IPS-15b (cell line): ENCODE results near the gene UBE2H.
"Not testable (repeated sequence)": the region's sequence is repeated elsewhere in the genome, so short reads cannot be mapped to it uniquely, and the experiment has no call there.

Experiments
- H3K27me3 ChIP-seq: one replicate; pipeline ENCODE4 v1.6.1; 2013; ENCODE audit warnings: low read length; ENCODE audit not compliant: control insufficient read depth, insufficient read depth
- H3K36me3 ChIP-seq: one replicate; pipeline ENCODE4 v1.6.1; 2013; ENCODE audit warnings: low read length; ENCODE audit not compliant: control insufficient read depth, insufficient read depth
- H3K4me1 ChIP-seq: one replicate; pipeline ENCODE4 v1.6.1; 2013; ENCODE audit warnings: mild to moderate bottlenecking, low read length; ENCODE audit not compliant: control insufficient read depth, insufficient read depth
- H3K4me3 ChIP-seq: one replicate; pipeline ENCODE4 v1.5.1; 2013; ENCODE audit warnings: low read depth, low read length
- H3K9ac ChIP-seq: one replicate; pipeline ENCODE4 v1.6.1; 2013; ENCODE audit warnings: low read depth, mild to moderate bottlenecking, low read length
- H3K9me3 ChIP-seq: one replicate; pipeline ENCODE4 v1.6.1; 2013; ENCODE audit warnings: mild to moderate bottlenecking, low read length; ENCODE audit not compliant: control insufficient read depth, insufficient read depth

Gene UBE2H

DNA sequence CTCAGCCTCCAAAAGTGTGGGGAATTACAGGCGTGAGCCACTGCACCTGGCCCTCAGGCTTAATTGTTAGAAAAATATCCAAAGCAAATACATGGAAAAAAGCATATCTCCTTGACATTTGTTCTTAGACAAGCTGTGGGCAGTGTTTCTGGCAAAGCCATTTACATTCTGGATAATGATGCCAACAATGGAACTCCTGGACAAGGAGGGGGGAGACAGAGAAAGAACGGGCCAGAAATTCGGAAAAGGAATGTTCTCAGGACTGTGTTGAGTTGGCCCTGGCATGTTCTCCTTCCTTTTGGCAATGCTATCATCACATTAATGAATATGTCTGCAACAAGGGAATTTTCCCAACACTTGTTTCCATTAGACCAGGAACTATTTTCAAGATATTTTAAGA is 88.7 kb downstream of the UBE2H start:
- Histone ChIP-seq H3K9ac (no peak overlapping the region), H3K4me1 (peaks cover 16% of the 10 kb centered on the region), H3K36me3 (no peaks in the 10 kb centered on the region), H3K9me3 (no peaks in the 10 kb centered on the region), H3K27me3 (no peaks in the 10 kb centered on the region), H3K4me3 (no peak overlapping the region)

DNA sequence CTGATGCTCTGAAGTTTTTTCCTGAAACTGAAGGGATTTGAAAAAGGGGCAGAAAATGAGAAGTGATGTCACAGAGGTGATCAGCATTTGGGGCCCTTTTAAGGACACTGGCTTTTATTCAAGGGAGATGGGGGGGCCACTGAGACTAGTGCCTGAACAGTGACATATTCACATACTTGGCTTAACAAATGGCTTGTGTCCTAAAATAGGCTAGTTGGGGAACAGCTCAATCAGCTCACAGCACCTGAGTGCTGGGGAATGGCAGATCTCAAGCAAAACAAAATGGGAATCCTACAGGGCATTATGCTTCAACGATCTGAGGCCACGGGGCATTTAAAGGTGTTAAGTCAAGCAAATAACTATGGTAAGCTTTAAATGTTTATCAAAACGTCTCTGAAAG is 90.1 kb downstream of the UBE2H start:
- H3K4me3 ChIP-seq = no peak overlapping the region
- H3K36me3 ChIP-seq = no peaks in the 10 kb centered on the region
- H3K27me3 ChIP-seq = no peaks in the 10 kb centered on the region
- no peaks in the 10 kb centered on the region for H3K9me3 ChIP-seq
- no peak overlapping the region for H3K9ac ChIP-seq
- peaks cover 16% of the 10 kb centered on the region for H3K4me1 ChIP-seq

GRCh38 chr7:129860784-129861183 is 92.0 kb downstream of the UBE2H start:
- not testable (repeated sequence) for H3K36me3 ChIP-seq, H3K27me3 ChIP-seq, H3K4me3 ChIP-seq, H3K9me3 ChIP-seq, H3K9ac ChIP-seq
- peaks cover 16% of the 10 kb centered on the region for H3K4me1 ChIP-seq

- Histone ChIP-seq H3K4me3 (no peak overlapping the region), H3K9ac (no peak overlapping the region), H3K9me3 (no peaks in the 10 kb centered on the region), H3K36me3 (no peaks in the 10 kb centered on the region), H3K4me1 (peaks cover 16% of the 10 kb centered on the region), H3K27me3 (no peaks in the 10 kb centered on the region)
These were observed 93.6 kb downstream of the UBE2H start for GRCh38 chr7:129859183-129859582.

GRCh38 chr7:129858490-129858889 is 94.3 kb downstream of the UBE2H start:
- Histone ChIP-seq H3K4me1 (peaks cover 15% of the 10 kb centered on the region), H3K4me3 (no peak overlapping the region), H3K9ac (no peak overlapping the region)

DNA sequence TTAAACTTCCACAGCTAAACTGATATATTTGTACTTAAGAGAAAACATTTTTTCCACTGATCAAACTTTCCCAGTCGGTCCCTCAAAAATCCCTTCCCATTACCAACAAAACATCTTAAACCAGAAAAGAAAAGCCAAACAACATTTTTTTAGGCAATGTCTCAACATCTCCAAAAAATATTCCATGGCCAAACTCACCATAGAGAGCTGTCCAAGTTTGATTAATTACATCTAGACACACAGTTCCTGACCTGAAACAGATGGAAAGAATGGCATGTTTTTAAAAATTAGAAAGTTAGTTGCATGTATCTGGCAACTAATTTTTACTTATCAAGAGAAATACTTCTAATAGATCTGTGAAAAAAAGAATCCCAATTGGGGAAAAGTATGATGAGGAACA is 95.4 kb downstream of the UBE2H start:
- Histone ChIP-seq H3K36me3 (no peaks in the 10 kb centered on the region), H3K27me3 (no peaks in the 10 kb centered on the region), H3K4me3 (no peak overlapping the region), H3K9me3 (no peaks in the 10 kb centered on the region), H3K4me1 (peaks cover 4% of the 10 kb centered on the region), H3K9ac (no peak overlapping the region)

More at GRCh38 chr7:129858490-129858889, 94.3 kb downstream of the UBE2H start:
- Histone ChIP-seq H3K27me3 (no peaks in the 10 kb centered on the region), H3K9me3 (no peaks in the 10 kb centered on the region), H3K36me3 (no peaks in the 10 kb centered on the region)

- peaks cover 12% of the 10 kb centered on the region for H3K4me1 ChIP-seq
- no peaks in the 10 kb centered on the region for H3K27me3 ChIP-seq
- H3K9me3 ChIP-seq = no peaks in the 10 kb centered on the region
- H3K4me3 ChIP-seq = no peak overlapping the region
- no peaks in the 10 kb centered on the region for H3K36me3 ChIP-seq
- H3K9ac ChIP-seq = no peak overlapping the region
These were observed 96.6 kb downstream of the UBE2H start for GRCh38 chr7:129855935-129856717.

DNA sequence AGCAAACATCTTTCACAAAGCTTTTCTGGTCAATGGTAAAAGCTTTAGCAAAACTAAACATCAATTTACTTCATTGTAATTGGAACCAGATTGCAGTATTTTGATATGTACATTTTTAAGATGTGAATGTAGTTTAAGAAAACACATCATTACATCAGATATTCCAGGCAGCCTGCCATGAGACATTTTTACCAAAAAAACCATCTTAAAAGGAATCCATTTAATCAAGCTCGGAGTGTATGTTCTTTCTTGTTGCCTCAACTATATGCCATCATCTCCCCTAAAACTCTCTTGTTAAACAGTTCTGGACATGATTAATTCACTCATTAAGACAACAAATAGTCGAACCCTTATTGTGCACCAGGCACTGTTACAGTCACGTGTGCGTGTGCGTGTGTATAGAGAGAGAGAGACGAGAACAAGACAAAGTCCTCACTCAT is 97.5 kb downstream of the UBE2H start:
- no peak overlapping the region for H3K9ac ChIP-seq
- H3K4me1 ChIP-seq = peaks cover 14% of the 10 kb centered on the region
- H3K27me3 ChIP-seq = no peaks in the 10 kb centered on the region
- H3K9me3 ChIP-seq = no peaks in the 10 kb centered on the region
- H3K4me3 ChIP-seq = no peak overlapping the region
- no peaks in the 10 kb centered on the region for H3K36me3 ChIP-seq

- H3K9ac ChIP-seq = no peak overlapping the region
- peaks cover 14% of the 10 kb centered on the region for H3K4me1 ChIP-seq
- H3K4me3 ChIP-seq = no peak overlapping the region
- H3K27me3 ChIP-seq = no peaks in the 10 kb centered on the region
- H3K9me3 ChIP-seq = no peaks in the 10 kb centered on the region
- H3K36me3 ChIP-seq = no peaks in the 10 kb centered on the region
These were observed 98.4 kb downstream of the UBE2H start for GRCh38 chr7:129854401-129854800.

DNA sequence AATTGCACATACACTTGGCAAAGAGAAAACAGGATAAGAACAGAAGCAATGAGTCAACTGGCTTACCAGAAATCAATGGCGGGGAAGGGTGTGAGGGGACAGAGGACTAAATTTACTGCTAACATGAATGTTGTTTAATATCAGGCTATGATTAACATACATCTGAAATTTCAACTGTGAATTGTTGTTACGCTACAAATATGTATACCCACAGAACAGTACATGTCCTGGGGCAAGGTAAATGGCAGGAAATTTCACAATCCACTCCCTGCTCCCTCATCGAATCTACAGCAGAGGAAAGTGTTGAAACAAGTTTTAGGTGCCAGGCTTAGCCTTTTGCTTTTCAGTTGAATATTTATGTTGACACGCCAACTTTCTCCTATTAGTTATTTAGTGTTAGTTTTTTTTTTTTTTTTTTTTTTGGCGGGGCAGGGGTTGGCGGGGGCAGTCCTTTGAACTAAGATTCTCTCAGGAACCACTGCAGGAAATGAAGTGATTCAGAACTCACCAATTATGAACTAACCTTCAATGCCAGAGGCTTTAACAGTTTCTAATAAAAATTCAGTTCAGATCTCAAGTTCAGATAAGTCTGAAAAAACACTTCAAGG is 99.0 kb downstream of the UBE2H start:
- H3K27me3 ChIP-seq = no peaks in the 10 kb centered on the region
- H3K36me3 ChIP-seq = no peaks in the 10 kb centered on the region
- H3K9me3 ChIP-seq = no peaks in the 10 kb centered on the region
- H3K4me3 ChIP-seq = no peak overlapping the region
- peaks cover 11% of the 10 kb centered on the region for H3K4me1 ChIP-seq
- H3K9ac ChIP-seq = no peak overlapping the region

GRCh38 chr7:129851809-129852208 is 101.0 kb downstream of the UBE2H start:
- no peaks in the 10 kb centered on the region for H3K27me3 ChIP-seq
- H3K9me3 ChIP-seq = no peaks in the 10 kb centered on the region
- H3K9ac ChIP-seq = peak overlapping the region; percentile 20
- H3K4me3 ChIP-seq = no peak overlapping the region
- peaks cover 11% of the 10 kb centered on the region for H3K4me1 ChIP-seq
- no peaks in the 10 kb centered on the region for H3K36me3 ChIP-seq

- no peaks in the 10 kb centered on the region for H3K27me3 ChIP-seq
- H3K4me1 ChIP-seq = peaks cover 11% of the 10 kb centered on the region
- no peaks in the 10 kb centered on the region for H3K36me3 ChIP-seq
These were observed 101.6 kb downstream of the UBE2H start for GRCh38 chr7:129851174-129851573.

More at GRCh38 chr7:129851174-129851573, 101.6 kb downstream of the UBE2H start:
- Histone ChIP-seq H3K9me3 (no peaks in the 10 kb centered on the region), H3K4me3 (no peak overlapping the region), H3K9ac (no peak overlapping the region)
